NB4 (cell line): Measurements from ENCODE around the gene RND2.
"Not testable (repeated sequence)": the region's sequence is repeated elsewhere in the genome, so short reads cannot be mapped to it uniquely, and the experiment has no call there.

Experiments used
- DNase-seq: peaks from one replicate; pipeline ENCODE4 v3.0.0; 2010; ENCODE audit warnings: low read depth
- H3K4me3 ChIP-seq: one replicate; pipeline ENCODE4 v1.5.1; 2011; ENCODE audit warnings: mild to moderate bottlenecking, low read depth, low read length, moderate library complexity
- MYC ChIP-seq: IDR thresholded peaks from 2 replicates; pipeline ENCODE4 v1.6.1; 2011; ENCODE audit warnings: low read depth, low read length
- POLR2A ChIP-seq: IDR thresholded peaks from 2 replicates; pipeline ENCODE4 v1.6.1; 2011; ENCODE audit warnings: mild to moderate bottlenecking; ENCODE audit not compliant: insufficient read length; ENCODE audit errors: extremely low read depth
- TF ChIP-seq, protein P1 (sequence below): IDR thresholded peaks from one replicate; pipeline ENCODE4 v1.5.1; 2012; ENCODE audit warnings: low read depth, low read length
- TF ChIP-seq, protein P2 (sequence below): IDR thresholded peaks from 2 replicates; pipeline ENCODE4 v1.6.1; 2011; ENCODE audit warnings: low read depth, low read length

RND2 gene

DNA sequence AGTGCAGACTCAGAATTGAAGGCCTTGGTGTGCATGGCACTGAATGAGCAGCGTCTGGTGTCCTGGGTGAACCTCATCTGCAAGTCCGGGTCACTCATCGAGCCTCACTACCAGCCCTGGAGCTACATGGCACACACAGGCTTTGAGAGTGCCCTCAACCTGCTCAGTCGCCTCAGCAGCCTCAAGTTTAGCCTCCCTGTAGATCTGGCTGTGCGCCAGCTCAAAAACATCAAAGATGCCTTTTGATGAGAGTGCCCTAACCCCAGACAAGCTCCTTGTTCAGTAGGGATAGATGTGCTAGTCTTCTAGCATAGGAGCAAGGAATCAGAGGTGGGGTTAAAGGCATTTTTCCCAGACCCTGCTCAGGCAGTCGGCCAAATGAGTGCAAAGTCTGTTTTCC, 33.6 kb upstream of the RND2 start:
- DNase-seq = no peak
- no peak overlapping the region for H3K4me3 ChIP-seq
- TF ChIP-seq MYC = no peak
- TF ChIP-seq, protein P1, sequence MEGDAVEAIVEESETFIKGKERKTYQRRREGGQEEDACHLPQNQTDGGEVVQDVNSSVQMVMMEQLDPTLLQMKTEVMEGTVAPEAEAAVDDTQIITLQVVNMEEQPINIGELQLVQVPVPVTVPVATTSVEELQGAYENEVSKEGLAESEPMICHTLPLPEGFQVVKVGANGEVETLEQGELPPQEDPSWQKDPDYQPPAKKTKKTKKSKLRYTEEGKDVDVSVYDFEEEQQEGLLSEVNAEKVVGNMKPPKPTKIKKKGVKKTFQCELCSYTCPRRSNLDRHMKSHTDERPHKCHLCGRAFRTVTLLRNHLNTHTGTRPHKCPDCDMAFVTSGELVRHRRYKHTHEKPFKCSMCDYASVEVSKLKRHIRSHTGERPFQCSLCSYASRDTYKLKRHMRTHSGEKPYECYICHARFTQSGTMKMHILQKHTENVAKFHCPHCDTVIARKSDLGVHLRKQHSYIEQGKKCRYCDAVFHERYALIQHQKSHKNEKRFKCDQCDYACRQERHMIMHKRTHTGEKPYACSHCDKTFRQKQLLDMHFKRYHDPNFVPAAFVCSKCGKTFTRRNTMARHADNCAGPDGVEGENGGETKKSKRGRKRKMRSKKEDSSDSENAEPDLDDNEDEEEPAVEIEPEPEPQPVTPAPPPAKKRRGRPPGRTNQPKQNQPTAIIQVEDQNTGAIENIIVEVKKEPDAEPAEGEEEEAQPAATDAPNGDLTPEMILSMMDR = no peak
- TF ChIP-seq POLR2A = no peak
- TF ChIP-seq, protein P2, sequence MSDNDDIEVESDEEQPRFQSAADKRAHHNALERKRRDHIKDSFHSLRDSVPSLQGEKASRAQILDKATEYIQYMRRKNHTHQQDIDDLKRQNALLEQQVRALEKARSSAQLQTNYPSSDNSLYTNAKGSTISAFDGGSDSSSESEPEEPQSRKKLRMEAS = no peak

DNA sequence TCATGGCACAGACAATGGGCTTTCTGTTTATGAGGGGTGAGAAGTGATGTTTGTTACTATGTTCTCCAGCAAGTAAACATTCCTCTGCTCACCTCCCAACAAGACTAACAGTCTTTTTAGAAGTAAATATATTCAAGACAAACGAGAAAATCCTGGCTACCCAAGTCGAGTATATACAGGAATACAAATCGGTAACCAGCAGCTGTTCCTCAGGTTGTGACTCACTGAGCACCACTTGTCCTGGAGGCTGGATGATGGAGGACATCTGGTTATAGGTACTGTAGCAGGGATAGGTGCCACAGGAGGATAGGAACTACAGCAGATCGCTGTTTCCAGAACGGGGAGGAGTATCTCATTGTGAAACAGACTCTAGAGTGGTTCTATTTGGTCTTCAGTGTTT, 32.2 kb upstream of the RND2 start:
- DNase-seq = no peak
- H3K4me3 ChIP-seq = no peak overlapping the region
- TF ChIP-seq, protein P1 = no peak
- no peak for TF ChIP-seq MYC
- TF ChIP-seq, protein P2 = no peak
- TF ChIP-seq POLR2A = no peak

DNA sequence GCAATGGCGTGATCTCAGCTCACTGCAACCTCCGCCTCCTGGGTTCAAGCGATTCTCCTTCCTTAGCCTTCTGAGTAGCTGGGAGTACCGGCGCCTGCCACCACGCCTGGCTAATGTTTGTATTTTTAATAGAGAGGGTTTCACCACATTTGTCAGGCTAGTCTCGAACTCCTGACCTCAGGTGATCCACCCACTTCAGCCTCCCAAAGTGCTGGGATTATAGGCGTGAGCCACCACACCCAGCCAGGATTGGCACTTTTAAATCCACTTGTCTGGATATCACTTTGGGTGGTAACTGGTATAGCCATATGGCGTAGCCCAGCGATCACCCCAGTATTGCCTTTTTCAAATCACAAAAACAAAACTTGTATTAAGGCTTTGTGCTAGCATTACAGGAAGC, 31.1 kb upstream of the RND2 start:
- not testable (repeated sequence) for H3K4me3 ChIP-seq, DNase-seq

DNA sequence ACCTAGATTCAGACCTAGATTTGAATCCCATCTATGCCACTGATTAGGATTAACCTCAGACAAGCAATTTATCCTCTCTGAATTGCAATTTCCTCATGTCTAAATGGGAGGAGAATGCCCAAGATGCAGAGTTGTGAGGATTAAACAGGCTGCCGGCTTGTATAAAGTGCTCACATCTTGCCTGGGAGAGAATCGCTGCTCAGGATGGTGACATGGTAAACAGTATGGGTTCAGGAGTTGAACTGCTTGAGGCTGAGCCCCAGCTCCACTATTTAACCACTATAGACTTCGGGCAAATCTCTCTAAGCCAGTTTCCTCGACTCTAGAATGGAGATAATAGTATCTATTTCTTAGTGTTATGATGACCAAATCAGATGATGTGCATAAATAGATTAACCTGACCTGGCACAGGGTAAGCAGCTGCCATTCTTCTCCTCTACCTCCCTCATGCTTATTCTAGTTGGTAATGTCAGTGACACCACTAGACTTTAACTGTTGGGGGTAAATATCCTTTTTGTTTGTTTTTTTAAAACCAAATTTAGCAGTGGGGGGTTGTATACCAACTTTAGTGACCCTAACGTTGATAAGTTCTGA, 27.5 kb upstream of the RND2 start:
- no peak for DNase-seq
- peak overlapping the region; percentile 54 for H3K4me3 ChIP-seq
- TF ChIP-seq POLR2A = no peak
- TF ChIP-seq, protein P2 = no peak
- no peak for TF ChIP-seq MYC
- TF ChIP-seq, protein P1 = no peak

DNA sequence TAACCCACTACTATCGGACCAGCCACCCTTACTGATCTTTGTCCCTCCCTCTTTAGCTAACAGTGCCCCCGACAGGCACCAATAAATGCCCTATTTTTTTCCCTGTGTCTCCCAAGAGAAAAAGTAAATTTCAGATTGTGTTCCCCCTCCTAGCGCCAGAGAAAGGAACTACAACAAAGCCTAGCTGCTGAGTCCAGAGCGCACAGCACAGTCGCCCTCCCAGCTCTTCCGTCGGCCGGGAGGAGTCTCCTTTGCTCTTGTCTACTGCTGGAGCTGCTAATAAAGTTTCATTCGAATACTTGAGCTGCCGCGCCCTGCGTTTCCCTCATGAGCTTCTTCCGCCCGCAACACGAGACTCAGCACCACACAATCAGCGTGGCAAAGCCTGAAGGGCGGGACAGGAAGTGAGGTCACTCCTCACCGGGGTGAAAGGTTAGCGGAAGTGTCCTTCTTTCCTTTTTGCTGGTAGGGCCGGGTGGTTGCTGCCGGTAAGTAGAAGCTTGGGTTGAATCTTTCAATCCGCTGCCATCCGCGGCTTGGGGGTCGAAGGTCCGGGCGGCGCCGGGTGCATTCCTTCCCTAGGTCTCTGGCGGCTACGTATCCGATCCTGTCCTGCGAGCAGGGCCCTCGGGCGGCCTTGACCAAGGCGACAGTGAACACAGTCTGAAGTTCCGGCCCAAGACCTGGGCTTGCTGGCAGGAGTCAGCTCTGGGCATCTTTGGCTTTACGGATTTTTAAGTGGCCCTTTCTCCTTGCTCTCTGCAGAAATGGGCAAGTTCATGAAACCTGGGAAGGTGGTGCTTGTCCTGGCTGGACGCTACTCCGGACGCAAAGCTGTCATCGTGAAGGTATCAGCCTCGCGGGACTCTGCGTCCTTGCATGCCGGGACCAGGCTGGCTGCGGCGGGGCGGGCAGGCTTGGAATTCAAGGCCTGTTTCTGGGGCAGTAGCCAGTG, 26.8 kb upstream of the RND2 start, which contains the start of gene RPL27:
RPL27 (plus strand) TSS at position 436 of the 955 bp plus-strand sequence; CDS start at position 768, 332 bp downstream.
- TF ChIP-seq, protein P1 = peak; percentile 83
- TF ChIP-seq MYC = peak; percentile 98
- TF ChIP-seq, protein P2 = peak; percentile 96
- peak; percentile 92 for TF ChIP-seq POLR2A
- peak; percentile 99 for DNase-seq
- peak within 1 kb of the TSS; percentile 100 for H3K4me3 ChIP-seq

DNA sequence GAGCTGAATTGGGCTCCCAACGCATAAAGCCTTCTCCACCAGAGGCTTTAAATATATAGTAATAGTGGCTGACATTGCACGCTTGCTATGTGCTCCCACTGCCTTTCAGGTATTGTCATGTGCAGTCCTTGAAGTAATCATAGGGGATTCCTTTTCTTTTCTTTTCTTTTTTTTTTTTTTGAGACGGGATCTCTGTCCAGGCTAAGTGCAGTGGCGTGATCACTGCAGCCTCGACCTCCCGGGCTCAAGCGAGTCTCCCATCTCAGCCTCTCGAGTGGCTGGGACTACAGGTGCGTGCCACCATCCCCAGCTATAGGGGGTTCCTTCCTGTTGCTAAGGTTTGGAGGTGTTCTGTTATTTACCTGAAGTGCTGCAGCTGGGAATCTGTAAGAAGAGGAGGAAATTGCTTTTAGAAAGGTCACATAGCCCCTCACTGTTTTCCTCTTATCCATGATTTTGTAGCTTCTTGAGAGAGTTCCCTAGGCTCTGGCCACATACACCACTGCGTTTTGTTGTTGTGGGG, 26.0 kb upstream of the RND2 start:
- TF ChIP-seq MYC = no peak
- TF ChIP-seq, protein P1 = no peak
- TF ChIP-seq, protein P2 = no peak
- no peak for TF ChIP-seq POLR2A
- peak overlapping the region; percentile 100 for H3K4me3 ChIP-seq

DNA sequence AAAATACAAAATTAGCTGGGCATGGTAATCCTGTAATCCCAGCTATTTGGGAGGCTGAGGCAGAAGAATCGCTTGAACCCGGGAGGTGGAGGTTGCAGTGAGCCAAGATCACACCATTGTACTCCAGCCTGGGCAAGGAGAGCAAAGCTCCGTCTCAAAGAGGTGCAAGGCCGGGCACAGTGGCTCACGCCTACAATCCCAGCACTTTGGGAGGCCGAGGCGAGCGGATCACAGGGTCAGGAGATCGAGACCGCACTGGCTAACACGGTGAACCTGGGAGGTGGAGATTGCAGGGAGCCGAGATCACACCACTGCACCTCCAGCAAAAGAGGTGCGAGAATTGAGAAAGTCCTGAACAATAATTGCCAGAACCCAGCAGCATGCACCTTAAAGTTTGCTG, 24.1 kb upstream of the RND2 start:
- not testable (repeated sequence) for DNase-seq, H3K4me3 ChIP-seq

More for the DNA sequence above, 26.0 kb upstream of the RND2 start:
- DNase-seq = no peak
